ENCODE data around the gene LGALS3BP.
"Not testable (repeated sequence)": the region's sequence is repeated elsewhere in the genome, so short reads cannot be mapped to it uniquely, and the experiment has no call there.

The LGALS3BP gene

GRCh38 chr17:78979780-78980623 lies at the start of gene LGALS3BP:
Gene LGALS3BP, minus strand, starts transcription at chr17:78979923. Its CDS starts 2,732 bp downstream, at chr17:78977191.
- DNase-seq, result peak; percentile 78

DNA sequence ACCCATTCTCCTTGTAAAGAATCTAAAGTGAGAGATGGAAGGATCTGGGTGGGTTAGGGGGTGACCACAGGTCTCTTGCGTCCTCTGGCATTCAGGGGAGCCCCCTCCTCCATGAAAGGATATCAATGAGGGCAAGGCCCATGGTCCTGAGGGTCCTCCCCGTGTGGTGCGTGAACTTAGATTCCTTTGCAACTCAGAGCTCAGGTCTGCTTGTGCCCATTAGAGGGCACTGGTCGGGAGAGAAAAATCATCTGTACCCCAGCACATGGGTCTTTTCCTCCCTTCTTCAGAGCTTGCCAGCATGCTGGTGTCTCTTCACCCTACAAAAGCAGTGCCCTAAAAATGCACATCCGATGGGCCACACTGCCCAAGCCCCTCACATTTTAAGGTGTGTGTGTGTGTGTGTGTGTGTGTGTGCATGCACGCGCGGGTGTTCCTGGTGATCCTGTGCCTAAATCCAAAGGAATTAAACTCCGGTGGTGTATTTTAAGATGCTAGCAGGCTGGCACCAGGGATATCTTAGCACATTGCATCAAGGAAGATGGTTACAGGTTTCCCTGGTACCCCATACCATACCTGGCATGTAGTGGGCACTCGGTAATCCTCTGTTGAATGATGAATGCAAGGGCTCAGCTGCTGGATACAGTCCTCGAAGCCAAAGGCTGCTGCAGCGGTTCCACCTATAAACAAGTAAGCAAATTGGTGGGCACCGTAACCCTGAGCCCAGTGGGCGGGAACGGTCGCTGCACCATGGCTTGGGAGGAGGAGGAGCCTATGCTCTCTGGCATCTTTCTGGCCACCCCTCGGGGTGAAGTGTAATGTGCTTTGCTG lies 49.0 kb upstream of the LGALS3BP start:
- DNase-seq, result no peak

- DNase-seq, result no peak
Measured at GRCh38 chr17:79027925-79028491, 48.3 kb upstream of the LGALS3BP start.

DNA sequence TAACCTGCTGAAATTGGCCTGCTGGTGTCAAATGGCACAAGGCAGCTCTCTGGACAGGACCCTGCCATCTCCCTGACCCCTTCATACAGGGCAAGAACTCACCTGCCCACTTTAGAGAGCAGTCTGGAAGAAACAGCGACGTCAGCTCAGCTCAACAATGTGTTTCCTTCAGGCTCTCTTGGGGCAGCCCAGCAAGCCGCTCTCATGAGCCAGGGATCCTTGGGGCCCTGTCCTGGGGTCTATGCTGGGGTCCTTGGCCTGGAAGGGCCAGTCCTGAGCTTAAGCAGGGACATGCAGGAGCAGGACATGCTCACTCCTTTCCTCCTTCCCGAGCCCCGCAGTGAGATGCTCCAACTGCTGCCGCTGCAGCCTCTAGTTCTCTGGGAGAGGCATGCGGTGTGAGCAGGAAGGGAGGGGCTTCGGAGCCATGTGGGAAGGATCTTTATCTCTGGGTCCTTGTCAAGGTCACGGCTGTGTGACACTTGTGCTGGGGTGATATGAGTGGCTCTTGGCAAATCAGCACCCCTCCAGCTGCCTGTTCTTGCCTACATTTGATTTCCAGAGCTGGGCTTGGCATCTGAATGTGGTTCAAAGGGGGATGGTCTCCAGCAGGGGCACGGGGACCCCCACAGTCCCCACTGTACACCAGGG lies 47.7 kb upstream of the LGALS3BP start:
- no peak for DNase-seq

- DNase-seq, result no peak
Measured at GRCh38 chr17:79026376-79027273, 46.9 kb upstream of the LGALS3BP start.

GRCh38 chr17:79024901-79025737 lies 45.4 kb upstream of the LGALS3BP start:
- no peak for DNase-seq

- DNase-seq, result no peak
Measured at GRCh38 chr17:79023886-79024771, 44.4 kb upstream of the LGALS3BP start, which contains the start of gene C1QTNF1. Gene C1QTNF1, plus strand, starts transcription at chr17:79024169. Its CDS starts 19,800 bp downstream, at chr17:79043969.

DNA sequence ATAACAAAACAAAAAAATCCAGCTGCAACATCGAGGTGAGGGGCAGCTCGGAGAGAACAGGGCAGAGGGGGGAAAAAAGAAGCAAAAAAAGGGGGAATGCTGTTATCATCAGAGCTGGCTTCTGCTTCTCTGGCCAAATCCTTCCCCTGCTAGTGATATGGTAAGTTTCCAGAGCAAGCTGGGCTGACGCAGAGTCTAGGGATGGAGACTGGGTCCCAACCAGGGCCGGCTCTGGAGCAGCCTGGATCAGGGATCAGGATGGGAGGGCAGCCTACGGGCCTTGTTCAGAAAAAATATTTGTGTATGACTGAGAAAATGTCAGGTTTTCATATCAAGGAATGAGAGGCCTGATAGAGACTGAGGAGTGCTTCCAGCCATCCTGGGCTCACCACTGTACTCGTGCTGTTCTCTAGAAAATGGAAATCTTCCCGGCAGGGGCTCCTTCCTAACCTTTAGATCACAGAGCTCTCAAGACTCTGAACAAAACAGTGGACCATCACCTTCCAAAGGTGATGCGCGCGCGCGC lies 43.5 kb upstream of the LGALS3BP start:
- no peak for DNase-seq

DNA sequence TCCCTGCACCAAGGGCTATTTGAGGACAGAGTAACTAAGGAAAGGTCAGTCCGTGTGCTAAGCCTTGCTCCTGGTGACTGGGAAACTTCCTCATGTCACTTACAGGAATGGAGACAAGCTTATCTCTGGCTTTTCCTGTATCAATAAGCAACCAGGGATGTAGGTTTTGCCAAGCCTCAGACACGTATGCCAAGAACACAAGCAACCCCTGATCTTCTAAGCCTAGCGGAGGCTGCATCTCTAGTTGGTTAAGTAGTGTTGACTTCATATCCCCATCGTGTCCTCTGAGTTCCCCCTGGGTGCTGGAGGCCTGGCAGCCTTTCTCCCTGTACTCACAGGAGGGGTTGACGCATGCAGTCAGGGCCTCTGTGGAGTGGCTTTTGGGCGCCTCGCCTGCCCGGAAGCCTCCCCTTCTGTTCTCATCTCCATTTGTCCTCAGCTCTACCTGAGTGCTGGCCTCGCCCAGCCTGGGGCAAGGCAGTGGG lies 42.8 kb upstream of the LGALS3BP start:
- no peak for DNase-seq

GRCh38 chr17:79021929-79022328 lies 42.2 kb upstream of the LGALS3BP start:
- not testable (repeated sequence) for DNase-seq

DNA sequence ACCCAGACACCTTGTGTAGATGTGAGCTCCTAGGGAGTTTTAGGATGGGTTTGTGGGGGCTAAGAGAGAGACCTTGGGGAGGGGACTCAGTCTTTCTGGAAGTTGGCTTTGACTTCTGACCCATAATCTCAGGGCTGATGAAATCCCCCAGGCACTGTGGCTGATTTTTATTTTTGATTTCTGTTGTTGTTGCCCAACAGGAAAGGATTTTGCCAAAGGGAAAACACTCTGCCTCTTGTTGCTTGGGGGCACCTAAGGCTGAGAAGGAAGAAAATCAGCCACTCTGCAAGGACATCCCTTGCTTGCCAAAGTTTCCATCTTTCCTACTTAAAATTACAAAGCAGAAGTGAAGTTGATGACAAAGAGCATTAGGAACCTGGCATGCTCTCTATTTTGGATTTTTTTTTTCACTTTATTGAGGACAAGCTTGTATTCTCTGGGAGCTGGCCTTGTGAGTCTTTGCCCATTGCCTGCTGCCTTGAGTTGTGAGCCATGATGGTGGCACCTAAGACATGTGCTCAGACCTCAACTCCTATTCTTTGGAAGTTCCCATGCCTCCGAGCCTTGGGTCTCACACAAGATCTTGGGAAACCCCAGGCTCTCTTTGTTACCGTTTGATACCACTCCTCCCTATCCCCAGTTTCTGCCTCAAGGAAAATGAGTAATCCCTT lies 41.0 kb upstream of the LGALS3BP start:
- DNase-seq, result no peak

- no peak for DNase-seq
Measured at GRCh38 chr17:79019632-79020584, 40.2 kb upstream of the LGALS3BP start.

- DNase-seq, result no peak
Measured at GRCh38 chr17:79019261-79019631, 39.5 kb upstream of the LGALS3BP start.

GRCh38 chr17:79018370-79018695 lies 38.6 kb upstream of the LGALS3BP start:
- DNase-seq, result no peak

DNA sequence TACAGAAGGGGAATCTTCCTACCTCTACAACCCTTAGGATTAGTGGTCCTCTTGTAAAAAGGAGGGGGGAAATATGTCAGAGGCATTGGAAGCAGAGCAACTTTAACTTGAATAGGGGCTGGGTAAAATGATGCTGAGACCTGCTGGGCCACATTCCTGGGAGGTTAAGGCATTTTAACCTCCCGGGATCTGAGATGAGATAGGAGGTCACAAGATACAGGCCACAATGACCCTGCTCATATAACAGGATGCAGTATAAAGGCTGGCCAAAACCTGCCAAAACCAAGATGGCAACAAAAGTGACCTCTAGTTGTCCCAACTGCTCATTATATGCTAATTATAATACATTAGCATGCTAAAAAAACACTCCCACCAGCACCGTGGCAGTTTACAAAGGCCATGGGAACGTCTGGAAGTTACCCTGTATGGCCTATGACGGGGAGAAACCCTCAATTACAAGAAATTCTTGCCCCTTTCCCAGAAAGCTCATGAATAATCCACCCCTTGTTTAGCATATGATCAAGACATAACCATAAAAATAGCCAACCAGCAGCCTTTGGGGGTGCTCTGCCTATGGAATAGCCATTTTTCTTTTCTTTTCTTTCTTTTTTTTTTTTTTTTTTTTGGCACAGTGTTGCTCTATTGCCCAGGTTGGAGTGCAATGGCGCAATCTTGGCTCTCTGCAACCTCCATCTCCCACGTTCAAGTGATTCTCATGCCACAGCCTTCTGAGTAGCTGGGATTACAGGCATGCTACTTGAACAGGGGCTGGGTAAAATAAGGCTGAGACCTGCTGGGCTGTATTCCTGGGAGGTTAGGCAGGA lies 38.0 kb upstream of the LGALS3BP start:
- DNase-seq, result no peak

DNA sequence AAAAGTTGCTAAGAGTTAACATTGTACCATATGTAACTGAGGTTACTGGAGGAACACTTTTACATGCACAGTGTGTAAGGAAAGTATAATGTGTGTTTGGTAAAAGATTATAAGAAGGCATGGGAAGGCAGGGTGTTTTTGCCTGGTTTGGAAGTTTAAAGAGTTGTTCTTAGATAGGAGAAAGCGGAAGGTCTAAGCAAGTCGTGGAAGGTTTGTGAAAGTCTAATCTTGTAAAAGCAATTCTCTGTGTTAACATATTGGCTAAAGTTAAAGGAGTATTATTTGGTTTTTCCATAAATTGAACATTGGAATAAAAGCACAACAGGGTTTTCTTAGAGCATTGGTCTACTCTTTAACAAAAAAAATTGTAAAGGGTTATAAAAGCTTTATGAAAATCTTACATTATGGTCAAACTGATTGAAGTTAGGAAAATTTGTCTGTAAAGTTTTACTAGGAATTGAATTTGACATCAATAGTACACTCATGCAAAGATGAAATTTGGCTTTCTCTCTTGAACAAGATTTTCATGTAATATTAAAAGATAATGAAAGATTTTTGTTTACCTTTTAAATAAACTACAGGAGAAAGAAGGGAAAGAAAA lies 34.5 kb upstream of the LGALS3BP start:
- DNase-seq, result no peak

All from 8988T (cell line).